ENCODE results near the gene PLA2G2F.

Gene PLA2G2F

DNA sequence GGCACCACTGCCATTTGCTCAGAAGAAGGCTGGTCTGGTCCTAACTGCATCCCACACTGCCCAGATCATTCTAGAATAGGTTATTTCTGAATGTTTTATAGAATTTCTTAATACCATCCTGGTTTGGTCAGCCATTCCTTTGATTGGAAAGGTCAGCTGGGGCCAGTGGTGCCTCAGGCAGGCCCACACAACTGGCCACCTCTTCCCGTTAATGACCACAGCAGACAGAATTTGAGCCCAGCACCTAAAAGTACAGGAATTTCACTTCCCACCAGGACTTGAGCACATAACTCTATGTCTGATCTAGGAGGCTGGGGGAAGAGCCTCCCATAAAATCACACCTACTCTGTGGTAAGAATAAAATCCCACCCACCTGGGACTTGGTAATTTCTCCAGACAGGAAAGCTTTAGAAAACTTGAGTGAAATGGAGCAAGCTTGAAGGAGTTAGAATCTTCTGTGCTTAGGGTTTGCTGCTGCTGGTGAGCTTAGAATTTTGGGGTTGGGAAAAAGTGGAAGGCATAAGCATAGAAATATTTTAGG is 53.8 kb downstream of the PLA2G2F start:
- DNase-seq: no peak

DNA sequence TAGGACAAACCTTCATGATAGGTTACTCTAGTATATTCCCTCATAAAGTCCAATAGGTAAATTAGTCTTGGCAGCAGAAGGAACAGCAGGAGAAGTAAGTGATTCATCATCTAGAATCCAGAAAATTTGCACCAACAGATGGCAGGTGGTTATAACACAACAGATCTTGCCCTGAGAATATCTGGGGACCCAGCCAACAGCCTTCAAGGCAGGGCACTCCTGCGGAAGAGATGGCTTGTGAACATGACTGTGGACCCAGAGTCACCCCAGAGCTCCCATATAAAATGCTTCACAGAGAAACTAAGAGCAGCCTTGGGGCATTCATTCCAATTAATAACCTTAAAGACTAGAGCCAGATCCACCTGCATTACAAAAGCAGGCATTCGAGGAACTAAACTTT is 55.1 kb downstream of the PLA2G2F start:
- no peak for DNase-seq

DNA sequence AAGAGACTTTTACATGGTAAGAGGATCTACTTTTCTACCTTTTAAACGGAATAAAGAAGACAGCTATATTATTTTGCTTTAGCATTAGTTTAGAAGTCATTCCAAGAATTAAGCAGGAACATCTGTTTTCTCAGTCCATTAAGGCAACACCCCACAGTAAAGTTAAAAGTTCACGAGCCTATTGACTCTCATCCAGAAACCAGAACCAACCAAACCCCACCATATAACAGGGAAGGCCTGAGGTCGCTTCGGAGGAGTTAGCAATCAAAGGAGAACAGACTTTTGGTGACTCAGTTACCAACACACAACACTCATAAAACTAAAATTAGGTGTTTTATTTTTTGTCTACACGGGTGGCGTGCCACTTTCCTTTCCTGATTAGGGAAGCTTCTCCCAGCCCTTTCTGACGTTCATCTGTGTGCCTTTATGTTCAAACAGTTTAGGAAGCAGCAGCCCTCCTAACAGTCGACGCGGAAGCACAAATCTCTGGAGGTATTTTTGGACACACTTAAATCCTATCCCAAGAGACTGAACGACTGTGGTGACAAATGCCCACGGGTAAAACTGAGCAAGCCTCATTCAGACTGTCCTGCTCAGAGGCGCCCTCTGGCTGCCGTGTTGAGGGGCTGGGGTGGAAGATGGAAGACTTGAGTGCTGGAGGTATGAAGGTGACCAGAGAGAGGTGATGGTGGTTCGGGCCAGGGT is 55.8 kb downstream of the PLA2G2F start:
- peak in 1 of 2 experiments; percentile 13 for DNase-seq

DNA sequence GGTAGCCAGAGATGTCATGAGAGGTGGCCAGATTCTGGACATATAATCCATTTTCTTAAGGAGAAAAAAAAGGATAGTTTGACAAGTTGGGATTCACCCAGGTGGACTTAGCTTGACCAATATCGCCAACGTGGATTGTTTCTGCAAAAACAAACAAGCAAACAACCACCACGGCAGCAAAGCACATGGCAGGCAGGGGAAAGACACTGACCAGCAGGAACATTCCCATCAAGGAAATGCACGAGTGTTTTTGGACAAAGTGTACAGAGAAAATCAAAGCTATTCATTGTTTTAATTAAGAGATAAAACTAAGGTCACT is 56.3 kb downstream of the PLA2G2F start:
- DNase-seq: no peak

DNA sequence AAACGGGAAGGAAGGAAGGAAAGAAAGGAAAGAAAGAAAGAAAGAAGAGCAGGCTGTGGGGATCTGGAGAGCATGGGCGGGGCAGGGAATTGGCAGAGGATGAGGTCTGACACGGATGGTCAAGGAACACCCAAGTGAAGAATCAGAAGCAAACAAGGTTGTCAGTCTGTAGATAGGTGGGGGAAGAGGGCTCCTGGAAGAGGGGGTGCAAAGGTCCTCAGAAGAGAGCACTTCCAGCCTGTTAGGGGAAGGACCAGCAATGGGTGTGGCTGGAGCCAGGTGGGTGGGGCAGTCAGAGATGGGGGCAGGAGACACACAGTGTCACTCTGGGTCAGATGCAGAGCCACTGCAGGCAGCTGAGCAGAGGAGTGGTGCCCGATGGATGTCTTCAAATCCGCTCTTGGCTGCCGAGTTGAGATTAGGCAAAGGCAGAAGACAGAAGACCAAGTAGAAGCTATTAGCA is 58.2 kb downstream of the PLA2G2F start:
- DNase-seq: no peak

DNA sequence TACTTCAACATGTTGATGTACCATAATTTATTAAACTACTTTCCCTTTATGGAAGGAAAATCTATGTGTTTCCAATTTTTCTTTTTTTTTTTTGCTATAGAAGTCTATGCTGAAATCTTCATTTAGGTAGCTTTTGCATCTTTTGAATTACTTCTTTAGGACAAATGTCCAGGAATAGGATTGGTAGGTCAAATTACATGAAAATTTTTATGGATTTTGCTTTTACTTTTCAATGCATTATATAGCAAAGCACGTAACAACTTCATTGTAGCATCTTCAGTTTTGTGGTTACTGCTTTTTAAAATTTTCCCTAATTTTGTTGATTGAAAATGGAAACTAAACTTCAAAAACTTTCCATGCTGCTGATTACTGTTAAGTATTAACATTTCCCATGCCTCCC is 59.2 kb downstream of the PLA2G2F start:
- no peak for DNase-seq

DNA sequence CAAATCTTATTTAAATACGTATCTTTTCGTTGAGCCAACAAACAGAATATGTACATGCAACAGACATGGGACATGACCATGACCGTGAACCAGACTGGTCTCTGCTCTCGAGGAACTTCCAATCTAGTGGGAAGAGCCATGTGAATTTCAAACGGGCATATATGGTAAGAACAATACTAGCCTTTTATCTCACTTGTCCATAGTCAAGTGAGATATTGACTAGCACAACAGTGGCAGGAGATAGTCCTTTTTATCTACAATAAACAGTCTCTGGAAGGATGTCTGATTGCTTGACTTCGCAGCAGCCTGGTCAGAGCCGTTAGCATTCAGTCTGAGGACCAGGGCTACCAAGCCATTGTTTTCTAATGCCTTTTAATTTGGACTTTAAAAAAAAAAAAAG is 59.8 kb downstream of the PLA2G2F start:
- no peak for DNase-seq

DNA sequence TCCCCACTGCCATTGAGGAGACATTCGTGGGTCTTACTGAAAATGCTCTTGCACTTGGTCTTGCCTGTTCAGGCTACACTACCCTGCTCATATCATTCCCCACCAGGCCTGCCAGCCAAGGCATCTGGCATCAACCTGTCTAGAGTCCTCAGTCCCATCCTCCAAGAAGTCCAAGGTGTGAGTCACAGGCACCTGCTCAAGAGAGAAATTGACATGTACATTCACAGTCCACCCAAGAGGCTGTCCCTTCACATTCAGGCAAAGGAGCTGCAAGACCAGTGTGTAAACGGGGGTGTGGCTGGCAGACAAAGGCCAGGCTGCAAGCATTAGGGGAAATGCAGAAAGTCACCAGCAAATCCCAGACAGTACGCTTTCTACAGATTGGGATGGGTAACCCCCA is 60.3 kb downstream of the PLA2G2F start:
- DNase-seq: no peak

DNA sequence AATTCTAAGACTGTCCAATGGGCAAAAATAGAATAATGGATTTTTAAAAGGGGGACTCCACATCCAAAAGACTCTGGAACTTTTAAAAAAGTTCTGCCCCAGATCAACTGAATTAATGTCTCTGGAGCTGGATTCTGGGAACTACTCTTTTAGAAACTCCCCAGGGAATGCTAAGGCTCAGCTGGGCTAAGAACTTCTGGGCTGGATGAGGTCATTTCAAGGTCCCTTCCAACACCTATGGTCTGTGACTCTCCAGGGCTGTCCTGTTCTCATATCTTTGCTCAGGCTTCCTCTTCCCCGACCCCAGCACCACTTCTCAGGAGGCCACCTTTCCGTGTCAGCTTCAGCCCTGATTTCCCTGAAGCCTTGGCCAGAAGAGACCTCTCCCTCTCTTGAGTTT is 60.7 kb downstream of the PLA2G2F start:
- DNase-seq: no peak

All from SW 1271 (cell line).